ENCODE measurements around the gene OR2T2.
"Not testable (repeated sequence)": the region's sequence is repeated elsewhere in the genome, so short reads cannot be mapped to it uniquely, and the experiment has no call there.

DNA sequence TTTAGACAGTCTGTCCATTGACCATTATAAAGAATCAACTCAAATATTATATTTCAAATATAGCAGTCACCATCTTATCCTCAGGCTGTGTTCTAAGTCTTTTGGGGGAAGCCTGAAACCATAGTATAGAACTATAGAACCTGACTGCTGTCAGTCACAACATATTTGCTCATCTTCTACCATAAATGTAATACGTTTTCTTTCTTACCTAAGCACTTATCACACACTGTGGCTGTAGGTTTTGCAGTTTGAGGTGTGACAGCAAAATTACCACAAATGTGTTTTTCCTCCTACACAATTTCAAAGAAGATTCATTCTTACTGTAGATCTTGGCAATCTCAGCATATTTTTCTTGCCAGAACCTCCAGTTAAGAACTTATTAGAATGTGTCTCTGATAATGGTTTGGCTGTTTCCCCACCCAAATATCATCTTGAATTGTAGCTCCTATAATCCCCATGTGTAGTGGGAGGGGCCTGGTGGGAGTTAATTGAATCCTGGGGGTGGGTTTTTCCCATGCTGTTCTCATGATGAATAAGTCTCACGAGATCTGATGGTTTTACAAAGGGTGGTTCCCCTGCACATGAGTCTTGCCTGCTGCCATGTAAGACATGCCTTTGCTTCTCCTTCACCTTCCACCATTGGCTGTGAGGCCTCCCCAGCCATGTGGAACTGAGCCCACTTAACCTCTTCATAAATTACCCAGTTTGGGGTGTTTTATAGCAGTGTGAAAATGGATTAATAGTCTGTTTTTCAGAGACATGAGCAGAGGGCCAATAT, 2.7 kb upstream of the OR2T2 start:
- TF ChIP-seq YY1 (IDR thresholded peaks at IDR 0.05; ENCODE audit: insufficient read depth, insufficient read length); SUZ12 (IDR thresholded peaks at IDR 0.05; ENCODE audit: extremely low read depth, insufficient read depth, insufficient read length): not testable (repeated sequence)

All from NT2/D1 (cell line).